IPS DF 6.9 (cell line): ENCODE results near the gene EFNA4.
"Not testable (repeated sequence)": the region's sequence is repeated elsewhere in the genome, so short reads cannot be mapped to it uniquely, and the experiment has no call there.

Experiments used
- DNase-seq: peaks from one replicate; pipeline ENCODE4 v3.0.0-alpha.2; 2013; ENCODE audit warnings: low read depth, low spot score
- H3K27ac ChIP-seq: one replicate; pipeline ENCODE4 v1.5.1; 2013; ENCODE audit warnings: low read length, control low read depth
- H3K27me3 ChIP-seq: 2 replicates; pipeline ENCODE4 v1.6.1; 2013; ENCODE audit warnings: mild to moderate bottlenecking, low read length; ENCODE audit not compliant: control insufficient read depth, insufficient read depth
- H3K36me3 ChIP-seq: 2 replicates; pipeline ENCODE4 v1.6.1; 2013; ENCODE audit warnings: low read length; ENCODE audit not compliant: control insufficient read depth, insufficient read depth
- H3K4me1 ChIP-seq: 2 replicates; pipeline ENCODE4 v1.6.1; 2013; ENCODE audit warnings: low read length; ENCODE audit not compliant: control insufficient read depth, insufficient read depth
- H3K4me3 ChIP-seq: 2 replicates; pipeline ENCODE4 v1.5.1; 2013; ENCODE audit warnings: mild to moderate bottlenecking, low read length
- H3K9me3 ChIP-seq: 2 replicates; pipeline ENCODE4 v1.6.1; 2013; ENCODE audit warnings: low read length, inconsistent platforms; ENCODE audit not compliant: control insufficient read depth, insufficient read depth
- WGBS: extraction: QIAGEN DNeasy Blood & Tissue Kit; methylation state at CpG from one replicate; pipeline ENCODE4 v1.1.7; 2013; ENCODE audit warnings: mixed read lengths, missing lambda C conversion rate; ENCODE audit not compliant: insufficient read length, insufficient coverage; 5-methylcytosine and 5-hydroxymethylcytosine counted together

EFNA4 gene

GRCh38 chr1:155108296-155108695, 44.8 kb downstream of the EFNA4 start:
- no peak overlapping the region for H3K4me3 ChIP-seq
- H3K9me3 ChIP-seq = no peaks in the 10 kb centered on the region
- H3K36me3 ChIP-seq = no peaks in the 10 kb centered on the region
- no peaks in the 10 kb centered on the region; the same call in 1 of the 2 replicates for H3K27me3 ChIP-seq
- H3K27ac ChIP-seq = no peak overlapping the region
- no peak for DNase-seq
- no CpG with 5 or more reads among the region's 5 CpGs for WGBS
- H3K4me1 ChIP-seq = peaks cover 2% of the 10 kb centered on the region; the same call in 1 of the 2 replicates

GRCh38 chr1:155110381-155110780, 46.8 kb downstream of the EFNA4 start:
- H3K9me3 ChIP-seq = no peaks in the 10 kb centered on the region
- H3K4me3 ChIP-seq = no peak overlapping the region
- H3K4me1 ChIP-seq = peaks cover 2% of the 10 kb centered on the region; the same call in 1 of the 2 replicates
- DNase-seq = no peak
- no peaks in the 10 kb centered on the region for H3K36me3 ChIP-seq
- no CpG with 5 or more reads among the region's 8 CpGs for WGBS
- H3K27ac ChIP-seq = no peak overlapping the region
- H3K27me3 ChIP-seq = no peaks in the 10 kb centered on the region; the same call in 1 of the 2 replicates

GRCh38 chr1:155110826-155111225, 47.3 kb downstream of the EFNA4 start:
- H3K4me3 ChIP-seq = no peak overlapping the region
- no peak for DNase-seq
- no peaks in the 10 kb centered on the region for H3K9me3 ChIP-seq
- H3K36me3 ChIP-seq = no peaks in the 10 kb centered on the region
- H3K4me1 ChIP-seq = 0 out of 2 replicates have a peak, but pooled peaks cover 2% of the 10 kb centered on the region
- no peaks in the 10 kb centered on the region; the same call in 1 of the 2 replicates for H3K27me3 ChIP-seq
- no peak overlapping the region for H3K27ac ChIP-seq
- no CpG with 5 or more reads among the region's 8 CpGs for WGBS

GRCh38 chr1:155113450-155113980, 50.0 kb downstream of the EFNA4 start:
- Histone ChIP-seq H3K4me3 (no peak overlapping the region), H3K4me1 (0 out of 2 replicates have a peak, but pooled peaks cover 2% of the 10 kb centered on the region), H3K9me3 (no peaks in the 10 kb centered on the region), H3K27me3 (no peaks in the 10 kb centered on the region; the same call in 1 of the 2 replicates), H3K36me3 (no peaks in the 10 kb centered on the region), H3K27ac (no peak overlapping the region)
- DNase-seq = no peak
- no CpG with 5 or more reads among the region's 5 CpGs for WGBS

GRCh38 chr1:155116113-155116764, 52.7 kb downstream of the EFNA4 start:
- H3K36me3 ChIP-seq = no peaks in the 10 kb centered on the region
- WGBS = no CpG with 5 or more reads among the region's 5 CpGs
- 0 out of 2 replicates have a peak, but pooled peaks cover 2% of the 10 kb centered on the region for H3K4me1 ChIP-seq
- DNase-seq = no peak
- no peak overlapping the region for H3K4me3 ChIP-seq
- no peak overlapping the region for H3K27ac ChIP-seq
- H3K9me3 ChIP-seq = no peaks in the 10 kb centered on the region
- H3K27me3 ChIP-seq = peaks cover 3% of the 10 kb centered on the region

- no peak overlapping the region for H3K4me3 ChIP-seq
- H3K4me1 ChIP-seq = no peaks in the 10 kb centered on the region
- no peak overlapping the region for H3K27ac ChIP-seq
- no peak for DNase-seq
- H3K27me3 ChIP-seq = peaks cover 3% of the 10 kb centered on the region; the same call in 1 of the 2 replicates
- H3K36me3 ChIP-seq = no peaks in the 10 kb centered on the region
- WGBS = no CpG with 5 or more reads among the region's 4 CpGs
- no peaks in the 10 kb centered on the region for H3K9me3 ChIP-seq
Measured at GRCh38 chr1:155117610-155118009, 54.1 kb downstream of the EFNA4 start.

GRCh38 chr1:155118090-155118489, 54.5 kb downstream of the EFNA4 start:
- not testable (repeated sequence) for H3K36me3 ChIP-seq, H3K4me3 ChIP-seq, H3K9me3 ChIP-seq, H3K4me1 ChIP-seq, H3K27me3 ChIP-seq, H3K27ac ChIP-seq, DNase-seq
- no CpG with 5 or more reads among the region's 7 CpGs for WGBS
